GM19324 (cell line): Measurements from ENCODE around the gene ZPBP2.
"Not testable (repeated sequence)": the region's sequence is repeated elsewhere in the genome, so short reads cannot be mapped to it uniquely, and the experiment has no call there.

ENCODE experiments used
- ATAC-seq: cut with Tn5 transposase; IDR thresholded peaks from one replicate; pipeline ENCODE4 v1.9.1; 2021; ENCODE audit warnings: mild to moderate bottlenecking, moderate library complexity; ENCODE audit not compliant: unreplicated experiment, low FRiP score

ZPBP2 gene

GRCh38 chr17:39852239-39852638, 15.8 kb upstream of the ZPBP2 start:
- no peak for ATAC-seq

DNA sequence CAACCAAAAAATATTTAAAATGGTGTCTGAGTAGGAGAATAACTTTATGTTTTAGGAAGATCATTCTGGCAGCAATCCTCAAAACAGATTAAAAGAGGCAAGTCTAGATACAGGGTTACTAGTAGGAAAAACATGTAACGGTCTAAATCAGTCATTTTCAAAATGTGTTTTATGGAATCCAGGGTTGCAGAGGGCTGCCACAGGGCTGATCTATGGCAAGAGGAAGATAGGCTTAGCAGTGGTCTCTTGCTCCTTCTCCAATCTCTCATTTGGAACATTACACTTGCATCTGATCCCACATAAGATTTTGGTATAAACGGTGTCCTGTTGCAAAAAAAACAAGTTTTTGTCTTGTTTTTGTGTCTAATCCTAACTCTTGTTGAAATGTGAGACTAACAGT, 13.1 kb upstream of the ZPBP2 start:
- no peak for ATAC-seq

DNA sequence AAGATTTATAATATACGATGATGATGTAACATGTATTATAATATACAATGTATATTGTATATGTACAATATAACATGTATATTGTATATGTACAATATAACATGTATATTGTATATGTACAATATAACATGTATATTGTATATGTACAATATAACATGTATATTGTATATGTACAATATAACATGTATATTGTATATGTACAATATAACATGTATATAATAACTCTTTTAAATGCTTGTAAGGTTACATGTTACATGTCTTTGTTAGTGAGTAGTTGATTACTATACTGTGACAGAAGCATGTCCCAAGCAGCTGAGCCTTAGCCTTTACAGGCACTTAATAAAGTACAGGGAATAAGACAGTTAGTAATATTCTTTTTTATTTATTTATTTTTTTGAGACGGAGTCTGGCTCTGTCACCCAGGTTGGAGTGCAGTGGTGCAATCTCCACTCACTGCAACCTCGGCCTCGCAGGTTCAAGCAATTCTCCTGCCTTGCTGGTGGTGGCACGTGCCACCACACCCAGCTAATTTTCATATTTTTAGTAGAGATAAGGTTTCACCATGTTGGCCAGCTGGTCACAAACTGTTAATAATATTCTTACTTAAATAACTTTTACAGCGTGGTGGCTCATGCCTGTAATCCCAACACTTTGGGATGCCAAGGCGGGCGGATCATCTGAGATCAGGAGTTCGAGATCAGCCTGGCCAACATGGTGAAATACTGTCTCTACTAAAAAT, 11.9 kb upstream of the ZPBP2 start:
- not testable (repeated sequence) for ATAC-seq

DNA sequence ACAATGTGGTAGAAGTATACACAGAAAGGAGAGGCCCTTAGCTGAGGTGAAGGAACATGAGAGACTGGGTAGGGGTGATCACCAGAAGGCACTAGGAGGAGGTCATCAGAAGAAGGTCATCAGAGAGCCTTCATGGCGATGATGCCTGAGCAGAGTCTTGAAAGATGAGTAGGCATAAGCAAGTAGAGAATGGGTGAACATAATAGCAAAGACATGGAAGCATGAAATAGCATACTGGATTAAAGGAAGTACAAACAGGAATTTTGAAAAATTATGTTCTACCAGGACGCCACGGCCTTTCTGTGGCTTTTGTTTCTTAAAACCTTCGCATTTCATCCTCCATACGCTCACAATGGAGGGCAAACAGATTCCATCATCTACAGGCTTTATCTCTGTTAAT, 6.8 kb upstream of the ZPBP2 start:
- ATAC-seq = no peak

- ATAC-seq = no peak
These were observed 4.6 kb upstream of the ZPBP2 start for GRCh38 chr17:39863244-39863917.

GRCh38 chr17:39863918-39864746, 3.9 kb upstream of the ZPBP2 start, which contains the start of gene IKZF3:
Gene IKZF3, minus strand, starts transcription at chr17:39864312. Its CDS starts 186 bp downstream, at chr17:39864126.
- no peak for ATAC-seq

- no peak for ATAC-seq
These were observed 1.8 kb upstream of the ZPBP2 start for GRCh38 chr17:39866013-39866730.

DNA sequence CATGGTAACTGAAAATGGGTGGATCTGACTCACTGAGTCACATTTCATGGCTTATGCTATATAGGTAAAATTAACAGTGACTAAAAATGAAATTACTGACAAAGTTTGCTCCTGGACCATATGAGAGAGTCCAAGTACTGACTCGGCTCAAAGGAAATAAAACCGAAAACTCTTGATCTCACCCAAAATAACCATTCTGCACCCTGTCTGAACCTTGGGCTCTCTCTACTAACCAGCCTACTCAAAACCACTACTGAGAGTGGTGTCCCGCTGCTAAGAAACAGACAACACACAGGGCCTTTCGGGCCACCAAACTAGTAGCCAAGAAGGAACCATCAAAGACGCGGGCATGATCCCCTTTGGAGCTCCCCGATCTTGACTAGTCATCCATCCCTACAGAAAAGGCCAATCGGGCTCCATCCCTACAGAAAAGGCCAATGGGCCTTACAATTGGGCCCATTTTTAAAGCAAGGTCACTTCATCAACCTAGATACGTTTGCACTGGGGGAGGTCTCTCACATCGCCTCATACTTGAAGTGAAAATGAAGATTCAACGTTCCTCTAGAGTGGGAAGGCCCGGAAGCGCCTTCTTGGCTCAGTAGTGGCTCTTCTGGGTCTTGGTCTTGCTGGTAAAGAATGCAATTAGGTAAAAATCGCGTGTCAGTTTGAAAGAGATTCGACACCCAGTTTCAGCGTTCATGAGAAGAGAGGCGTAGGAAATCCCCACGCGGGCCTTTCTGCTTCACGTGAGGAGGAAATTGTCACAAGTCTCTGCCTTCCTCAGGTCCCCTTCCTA, 720 bp upstream of the ZPBP2 start:
- peak; percentile 56 for ATAC-seq

GRCh38 chr17:39868554-39868942, 546 bp downstream of the ZPBP2 start:
- no peak for ATAC-seq

DNA sequence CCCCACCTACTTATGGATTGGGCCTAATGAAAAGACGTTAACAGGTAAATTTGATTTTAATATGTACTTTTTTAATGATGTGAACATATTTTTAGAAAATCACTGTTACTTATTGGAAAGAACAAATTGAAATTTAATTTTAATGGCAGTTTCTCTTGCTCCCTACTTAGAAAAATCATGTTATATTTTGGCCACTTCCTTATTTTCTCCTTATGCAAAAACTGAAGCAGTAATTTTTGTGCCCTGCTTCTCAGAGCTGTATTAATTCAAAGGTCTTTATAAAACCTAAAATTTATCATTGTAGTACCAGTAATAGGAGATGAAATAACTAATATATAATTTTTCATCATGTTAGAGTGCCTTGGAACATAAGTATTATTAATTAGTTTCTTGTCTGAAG, 2.8 kb downstream of the ZPBP2 start:
- no peak for ATAC-seq

DNA sequence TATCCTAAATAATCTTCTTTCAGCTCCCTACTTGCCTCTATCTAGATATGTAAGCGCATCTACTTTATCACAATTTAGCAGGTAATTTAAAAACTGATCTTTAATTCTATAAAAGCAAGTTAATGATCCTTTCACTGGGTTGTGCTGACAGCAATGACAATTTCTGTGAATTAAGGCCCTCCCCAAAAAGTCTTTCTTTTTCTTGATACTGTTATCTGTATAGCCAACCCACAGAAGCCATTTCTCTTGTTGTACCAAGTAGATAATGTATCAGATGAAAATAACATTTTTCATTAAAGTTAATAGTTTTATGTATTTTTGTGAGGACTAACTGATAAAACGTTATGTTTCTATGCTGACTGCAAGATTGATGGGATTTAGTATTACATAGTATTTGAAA, 3.8 kb downstream of the ZPBP2 start:
- no peak for ATAC-seq

- no peak for ATAC-seq
These were observed 4.7 kb downstream of the ZPBP2 start for GRCh38 chr17:39872751-39873150.

DNA sequence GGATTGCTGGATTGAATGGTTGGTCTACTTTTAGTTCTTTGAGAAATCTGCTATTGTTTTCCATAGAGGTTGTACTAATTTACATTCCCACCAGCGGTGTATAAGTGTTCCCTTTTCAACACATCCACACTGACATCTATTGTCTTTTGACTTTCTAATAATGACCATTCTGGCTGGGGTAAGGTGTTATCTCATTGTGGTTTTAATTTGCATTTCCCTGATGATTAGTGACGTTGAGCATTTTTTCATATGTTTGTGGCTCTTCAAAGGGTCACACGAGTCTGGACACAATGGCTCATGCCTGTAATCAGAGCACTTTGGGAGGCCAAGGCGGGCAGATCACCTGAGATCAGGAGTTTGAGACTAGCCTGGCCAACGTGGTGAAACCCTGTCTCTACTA, 18.1 kb downstream of the ZPBP2 start:
- ATAC-seq = not testable (repeated sequence)

DNA sequence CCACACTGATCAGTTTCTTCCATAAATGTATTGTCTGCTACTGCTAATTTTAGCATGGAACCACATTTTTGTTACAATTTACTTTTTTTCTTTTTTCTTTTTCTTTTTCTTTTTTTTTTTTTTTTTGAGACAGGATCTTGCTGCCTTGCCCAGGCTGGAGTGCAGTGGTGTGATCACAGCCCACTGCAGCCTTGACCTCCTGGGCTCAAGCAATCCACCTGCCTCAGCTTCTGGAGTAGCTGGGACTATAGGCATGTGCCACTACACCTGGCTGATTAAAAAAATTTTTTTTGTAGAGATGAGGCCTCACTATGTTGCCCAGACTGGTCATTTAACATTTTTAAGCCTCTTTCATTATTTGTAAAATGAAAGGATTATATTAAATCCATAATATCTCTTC, 19.1 kb downstream of the ZPBP2 start:
- ATAC-seq = no peak

GRCh38 chr17:39889200-39889599, 21.2 kb downstream of the ZPBP2 start:
- ATAC-seq = no peak

DNA sequence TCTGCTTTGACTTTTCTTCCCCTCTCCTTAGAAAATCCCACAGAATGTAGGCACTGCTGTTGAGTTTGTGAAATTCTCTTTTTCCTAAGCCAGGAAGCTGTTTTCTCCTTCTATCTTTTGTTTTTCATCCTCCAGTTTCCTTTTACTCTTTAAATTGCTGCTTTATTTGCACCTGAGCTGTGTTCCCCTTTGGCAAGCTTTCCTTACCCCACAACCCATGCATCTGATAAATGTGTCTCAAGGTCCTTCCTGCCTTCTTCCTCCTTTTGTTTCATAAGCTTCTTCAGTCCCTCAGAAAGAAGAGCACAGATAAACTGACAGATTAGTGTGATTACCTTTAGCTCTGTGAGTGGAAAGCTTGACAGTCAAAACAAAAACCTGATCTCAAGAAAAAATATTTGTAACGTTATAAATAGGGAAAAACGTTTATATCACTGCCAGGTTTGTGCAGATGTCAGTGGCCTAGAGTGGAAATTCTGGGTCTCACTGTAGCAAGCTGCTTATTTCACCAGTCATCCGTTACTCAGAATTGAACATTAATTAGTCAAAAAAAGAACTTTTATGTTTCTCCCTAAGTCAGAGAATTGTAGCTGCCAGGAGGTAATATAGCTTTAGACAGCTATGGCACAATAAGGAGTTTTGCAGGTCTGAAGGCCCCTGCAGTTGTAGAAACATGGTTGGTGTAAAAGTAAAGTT, 26.8 kb downstream of the ZPBP2 start:
- ATAC-seq = no peak

GRCh38 chr17:39898088-39898487, 30.1 kb downstream of the ZPBP2 start:
- ATAC-seq = no peak

DNA sequence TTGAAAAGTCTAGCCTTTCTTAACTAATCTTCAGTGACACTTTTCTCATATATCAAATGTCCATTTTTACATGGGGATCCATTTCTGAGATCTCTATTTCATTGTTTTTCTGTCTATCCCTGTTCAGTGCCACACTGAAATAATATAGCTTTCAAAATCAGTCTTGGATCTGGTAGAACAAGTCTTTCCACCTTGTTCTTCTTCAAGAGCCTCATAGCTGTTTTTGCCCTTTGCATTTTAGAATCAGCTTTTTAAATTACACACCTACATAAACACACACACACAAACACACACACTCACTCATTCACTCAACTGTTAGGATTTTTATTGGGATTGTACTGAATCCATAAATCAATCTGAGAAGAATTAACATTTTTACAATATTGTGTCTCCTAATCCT, 31.2 kb downstream of the ZPBP2 start:
- ATAC-seq = no peak

DNA sequence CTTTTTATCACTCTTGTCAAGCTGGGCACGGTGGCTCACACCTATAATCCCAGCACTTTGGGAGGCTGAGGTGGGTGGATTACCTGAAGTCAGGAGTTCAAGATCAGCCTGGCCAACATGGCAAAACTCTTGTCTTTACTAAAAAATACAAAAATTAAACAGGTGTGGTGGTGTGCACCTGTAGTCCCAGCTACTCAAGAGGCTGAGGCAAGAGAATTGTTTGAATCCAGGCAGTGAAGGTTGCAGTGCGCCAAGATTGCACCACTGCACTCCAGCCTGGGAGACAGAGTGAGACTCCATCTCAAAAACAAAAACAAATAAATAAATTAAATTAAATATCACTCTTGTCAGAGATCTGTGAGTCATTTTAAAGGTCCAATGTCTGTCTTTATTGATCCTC, 34.0 kb downstream of the ZPBP2 start:
- not testable (repeated sequence) for ATAC-seq
